Activated CD4-positive, alpha-beta T cell treated with anti-CD3 and anti-CD28 coated beads, Interleukin-2, amount 10 ng/mL, durations not matched to agents 24 days and 14 days (primary cell): Measurements from ENCODE around the gene DOC2B. TPM values are rescaled to one million over a fixed set of nuclear protein-coding genes. Genes with fewer than 3 reads are reported as not detected.
A peak's percentile ranks its signal among the peaks of the same experiment; 100 is the strongest.
"Not testable (repeated sequence)": the region's sequence is repeated elsewhere in the genome, so short reads cannot be mapped to it uniquely, and the experiment has no call there.

Experiments used
- DNase-seq: peaks from one replicate; pipeline ENCODE4 v3.0.0; 2022
- H3K27ac Mint-ChIP-seq: one replicate; pipeline ENCODE4 v1.8.0; 2022; ENCODE audit warnings: mild to moderate bottlenecking, mixed read lengths
- H3K27me3 Mint-ChIP-seq: one replicate; pipeline ENCODE4 v1.8.0; 2022; ENCODE audit warnings: mixed read lengths
- H3K36me3 Mint-ChIP-seq: one replicate; pipeline ENCODE4 v1.8.0; 2022; ENCODE audit warnings: low read depth, mild to moderate bottlenecking, mixed read lengths
- H3K4me1 Mint-ChIP-seq: one replicate; pipeline ENCODE4 v1.8.0; 2021; ENCODE audit warnings: mixed read lengths
- H3K4me3 Mint-ChIP-seq: one replicate; pipeline ENCODE4 v1.8.0; 2022; ENCODE audit warnings: mild to moderate bottlenecking, moderate library complexity, mixed read lengths
- H3K9me3 Mint-ChIP-seq: one replicate; pipeline ENCODE4 v1.8.0; 2021; ENCODE audit warnings: mixed read lengths
- intact Hi-C: fragments of 100-400 bp; cut with micrococcal nuclease; formaldehyde crosslinking; loops from one replicate; pipeline ENCODE4 v1.15.1; 2023
- total RNA-seq: library from RNA; stranded (reverse); gene quantifications from 2 replicates; pipeline ENCODE4 v1.2.3, GENCODE V29; 2022

DOC2B gene
- total RNA-seq, 1 donor from 2014 or later = 0.98 TPM

- Mint-ChIP-seq H3K36me3 (no peaks in the 10 kb centered on the region), H3K27ac (no peak overlapping the region), H3K4me3 (no peak overlapping the region), H3K9me3 (no peaks in the 10 kb centered on the region), H3K4me1 (peaks cover 5% of the 10 kb centered on the region), H3K27me3 (no peaks in the 10 kb centered on the region)
- DNase-seq = no peak
- intact Hi-C loops = no loop called here
These were observed 11.2 kb downstream of the DOC2B start for GRCh38 chr17:170130-170670.

DNA sequence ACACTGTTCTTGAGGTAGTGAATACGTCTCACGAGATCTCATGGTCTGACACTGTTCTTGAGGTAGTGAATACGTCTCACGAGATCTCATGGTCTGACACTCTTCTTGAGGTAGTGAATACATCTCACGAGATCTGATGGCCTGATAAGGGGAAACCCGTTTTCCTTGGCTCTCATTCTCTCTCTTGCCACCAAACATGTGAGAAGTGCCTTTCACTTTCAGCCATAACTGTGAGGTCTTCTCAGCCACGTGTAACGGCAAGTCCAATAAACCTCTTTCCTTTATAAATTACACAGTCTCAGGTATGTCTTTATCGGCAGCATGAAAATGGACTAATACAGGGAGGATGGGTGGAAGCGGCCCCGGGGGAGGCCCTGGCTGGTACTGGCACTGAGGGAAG lies 12.8 kb downstream of the DOC2B start:
- H3K4me1 Mint-ChIP-seq, intact Hi-C loops, H3K9me3 Mint-ChIP-seq, H3K36me3 Mint-ChIP-seq, DNase-seq, H3K4me3 Mint-ChIP-seq, H3K27me3 Mint-ChIP-seq, H3K27ac Mint-ChIP-seq: not testable (repeated sequence)

- H3K9me3 Mint-ChIP-seq = no peaks in the 10 kb centered on the region
These were observed 15.5 kb downstream of the DOC2B start for GRCh38 chr17:165939-166338.

DNA sequence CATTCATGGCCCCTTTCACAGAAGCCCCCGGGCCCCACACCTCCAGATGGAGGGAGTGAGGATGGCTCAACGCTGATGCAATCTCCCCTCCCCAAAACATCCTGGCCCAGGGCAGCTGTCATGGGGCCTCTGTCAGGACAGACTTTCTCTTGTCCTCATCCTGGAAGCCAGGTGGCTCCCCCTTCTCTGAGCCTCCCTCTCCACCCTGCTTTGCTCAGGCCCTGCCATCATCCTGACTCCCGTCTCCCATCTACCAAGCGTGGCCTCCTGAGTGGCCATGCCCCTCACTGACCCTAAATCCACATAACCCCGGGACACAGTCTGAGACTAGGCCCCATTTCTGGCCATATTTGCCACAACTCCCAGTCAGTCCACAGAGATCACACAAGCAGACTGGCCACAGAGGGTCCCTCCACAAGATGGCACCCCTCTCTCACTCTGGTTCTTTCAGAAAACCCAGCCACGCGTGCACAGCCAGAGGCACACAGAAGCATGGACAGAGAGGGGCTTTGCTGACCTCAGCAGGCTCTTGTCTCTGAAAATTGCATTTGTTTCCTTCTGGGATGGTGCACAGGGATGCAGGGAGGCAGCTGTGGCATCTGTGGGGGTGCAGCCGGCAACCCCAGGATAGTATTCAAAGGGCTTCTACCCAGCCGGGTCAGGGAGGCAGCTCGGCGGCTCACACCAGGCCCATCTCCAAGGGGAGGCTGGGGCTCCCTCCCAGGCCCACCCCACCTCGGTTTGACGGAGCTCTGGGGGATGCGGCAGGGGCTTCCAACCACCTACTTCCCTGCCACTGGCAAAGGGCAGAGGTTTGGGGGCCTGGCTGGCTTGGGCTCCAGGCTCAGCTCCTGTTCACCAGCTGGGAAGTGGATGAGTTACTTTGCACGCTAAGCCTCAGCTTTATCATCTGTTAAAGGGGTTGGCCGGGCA lies 16.9 kb downstream of the DOC2B start:
- Mint-ChIP-seq H3K9me3 (no peaks in the 10 kb centered on the region), H3K4me1 (peaks cover 5% of the 10 kb centered on the region), H3K27me3 (no peaks in the 10 kb centered on the region), H3K36me3 (no peaks in the 10 kb centered on the region), H3K4me3 (no peak overlapping the region), H3K27ac (no peak overlapping the region)
- intact Hi-C loops = no loop called here
- peak; percentile 78 for DNase-seq

More at GRCh38 chr17:165939-166338, 15.5 kb downstream of the DOC2B start:
- Mint-ChIP-seq H3K4me3 (no peak overlapping the region), H3K36me3 (no peaks in the 10 kb centered on the region), H3K27me3 (no peaks in the 10 kb centered on the region), H3K4me1 (peaks cover 5% of the 10 kb centered on the region), H3K27ac (no peak overlapping the region)
- intact Hi-C loops = no loop called here
- DNase-seq = no peak

GRCh38 chr17:163514-164098 lies 17.8 kb downstream of the DOC2B start:
- no peak overlapping the region for H3K27ac Mint-ChIP-seq
- no peak overlapping the region for H3K4me3 Mint-ChIP-seq
- H3K27me3 Mint-ChIP-seq = no peaks in the 10 kb centered on the region
- H3K9me3 Mint-ChIP-seq = no peaks in the 10 kb centered on the region
- no peaks in the 10 kb centered on the region for H3K36me3 Mint-ChIP-seq
- intact Hi-C loops = no loop called here
- H3K4me1 Mint-ChIP-seq = peaks cover under 1% of the 10 kb centered on the region
- DNase-seq = no peak

GRCh38 chr17:162689-163088 lies 18.8 kb downstream of the DOC2B start:
- H3K4me3 Mint-ChIP-seq = no peak overlapping the region
- intact Hi-C loops = no loop called here
- no peaks in the 10 kb centered on the region for H3K9me3 Mint-ChIP-seq
- no peaks in the 10 kb centered on the region for H3K4me1 Mint-ChIP-seq
- no peaks in the 10 kb centered on the region for H3K36me3 Mint-ChIP-seq
- no peak for DNase-seq
- H3K27ac Mint-ChIP-seq = no peak overlapping the region
- no peaks in the 10 kb centered on the region for H3K27me3 Mint-ChIP-seq

GRCh38 chr17:161481-161880 lies 20.0 kb downstream of the DOC2B start:
- Mint-ChIP-seq H3K4me3 (no peak overlapping the region), H3K27ac (no peak overlapping the region), H3K36me3 (no peaks in the 10 kb centered on the region), H3K27me3 (no peaks in the 10 kb centered on the region), H3K9me3 (no peaks in the 10 kb centered on the region), H3K4me1 (no peaks in the 10 kb centered on the region)
- intact Hi-C loops = no loop called here
- DNase-seq = no peak

DNA sequence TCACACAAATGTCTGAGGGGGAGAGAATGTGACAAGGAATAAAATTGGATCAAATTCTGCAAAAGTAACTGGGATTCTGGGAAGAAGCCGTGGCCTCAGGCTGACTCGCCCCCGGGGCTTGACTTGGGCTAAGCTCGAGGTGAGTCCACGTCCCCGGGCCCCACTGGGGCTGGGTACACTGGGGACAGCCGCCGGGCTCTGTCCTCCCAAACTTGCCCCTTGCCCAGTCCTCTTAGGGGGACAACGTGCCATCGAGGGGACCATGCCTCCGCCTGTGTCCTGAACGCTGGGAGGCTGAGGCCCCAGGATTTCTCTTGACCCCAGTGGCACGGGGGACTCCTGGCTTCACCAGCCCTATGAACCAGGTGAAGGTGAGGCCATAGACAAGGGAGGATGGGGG lies 21.1 kb downstream of the DOC2B start:
- H3K9me3 Mint-ChIP-seq = no peaks in the 10 kb centered on the region
- H3K27me3 Mint-ChIP-seq = no peaks in the 10 kb centered on the region
- DNase-seq = no peak
- H3K4me3 Mint-ChIP-seq = no peak overlapping the region
- no peak overlapping the region for H3K27ac Mint-ChIP-seq
- no peaks in the 10 kb centered on the region for H3K36me3 Mint-ChIP-seq
- intact Hi-C loops = no loop called here
- H3K4me1 Mint-ChIP-seq = no peaks in the 10 kb centered on the region

GRCh38 chr17:159609-160008 lies 21.8 kb downstream of the DOC2B start:
- H3K36me3 Mint-ChIP-seq = no peaks in the 10 kb centered on the region
- no peaks in the 10 kb centered on the region for H3K9me3 Mint-ChIP-seq
- H3K27me3 Mint-ChIP-seq = no peaks in the 10 kb centered on the region
- no peak overlapping the region for H3K27ac Mint-ChIP-seq
- H3K4me3 Mint-ChIP-seq = no peak overlapping the region
- intact Hi-C loops = no loop called here
- no peaks in the 10 kb centered on the region for H3K4me1 Mint-ChIP-seq
- DNase-seq = no peak

- intact Hi-C loops = no loop called here
- Mint-ChIP-seq H3K27ac (no peak overlapping the region), H3K27me3 (no peaks in the 10 kb centered on the region), H3K36me3 (no peaks in the 10 kb centered on the region), H3K4me3 (no peak overlapping the region), H3K9me3 (no peaks in the 10 kb centered on the region), H3K4me1 (no peaks in the 10 kb centered on the region)
- no peak for DNase-seq
These were observed 23.1 kb downstream of the DOC2B start for GRCh38 chr17:158379-158778.

DNA sequence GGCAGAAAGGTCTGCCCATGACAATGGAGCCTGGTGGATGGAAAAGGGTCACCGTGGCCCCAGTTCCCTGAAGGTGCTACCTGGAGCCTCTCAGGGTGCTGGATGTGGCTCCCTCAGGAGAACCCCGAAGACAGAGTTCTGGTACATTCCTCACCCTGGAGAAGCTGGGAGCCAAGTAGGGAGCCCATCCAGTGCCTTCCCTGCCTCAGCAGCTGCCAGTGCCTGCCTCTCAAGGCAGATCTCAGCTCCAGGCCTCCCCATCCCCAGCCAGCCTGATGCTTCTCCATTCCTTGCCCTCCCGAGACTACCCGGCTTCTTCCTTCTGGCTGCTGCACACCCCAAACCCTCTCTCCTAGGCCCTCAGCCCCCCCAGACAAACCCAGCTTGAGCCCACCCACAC lies 23.5 kb downstream of the DOC2B start:
- no peak for DNase-seq
- Mint-ChIP-seq H3K27ac (no peak overlapping the region), H3K4me3 (no peak overlapping the region), H3K4me1 (no peaks in the 10 kb centered on the region), H3K27me3 (no peaks in the 10 kb centered on the region), H3K9me3 (no peaks in the 10 kb centered on the region), H3K36me3 (no peaks in the 10 kb centered on the region)
- intact Hi-C loops = no loop called here

GRCh38 chr17:156946-157345 lies 24.5 kb downstream of the DOC2B start:
- Mint-ChIP-seq H3K36me3 (no peaks in the 10 kb centered on the region), H3K9me3 (no peaks in the 10 kb centered on the region), H3K4me3 (no peak overlapping the region), H3K27me3 (no peaks in the 10 kb centered on the region), H3K27ac (no peak overlapping the region), H3K4me1 (no peaks in the 10 kb centered on the region)
- intact Hi-C loops = no loop called here
- no peak for DNase-seq

GRCh38 chr17:156094-156621 lies 25.3 kb downstream of the DOC2B start:
- no peaks in the 10 kb centered on the region for H3K4me1 Mint-ChIP-seq
- H3K36me3 Mint-ChIP-seq = no peaks in the 10 kb centered on the region
- H3K27me3 Mint-ChIP-seq = no peaks in the 10 kb centered on the region
- DNase-seq = no peak
- no peaks in the 10 kb centered on the region for H3K9me3 Mint-ChIP-seq
- no peak overlapping the region for H3K27ac Mint-ChIP-seq
- intact Hi-C loops = no loop called here
- no peak overlapping the region for H3K4me3 Mint-ChIP-seq

DNA sequence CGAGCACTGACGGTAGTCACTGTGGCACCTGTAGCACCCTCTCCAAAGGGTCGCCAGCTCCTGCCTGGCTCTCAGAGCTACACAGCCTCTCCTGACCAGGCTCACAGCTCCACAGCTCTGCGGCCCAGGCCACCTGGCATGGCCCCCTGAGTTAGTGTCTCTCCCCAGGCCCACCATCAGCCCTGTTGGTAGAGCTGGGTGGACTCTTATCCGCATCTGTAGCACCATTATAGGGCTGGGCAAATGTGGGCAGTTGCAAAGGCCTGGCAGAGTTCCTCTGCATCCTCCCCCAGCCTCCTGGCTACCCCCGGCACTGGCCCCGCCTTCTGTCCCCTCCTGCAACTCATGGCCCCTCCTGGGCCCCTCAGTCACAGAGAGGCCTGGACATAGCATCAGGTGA lies 25.9 kb downstream of the DOC2B start:
- no peak overlapping the region for H3K27ac Mint-ChIP-seq
- no peaks in the 10 kb centered on the region for H3K9me3 Mint-ChIP-seq
- H3K4me3 Mint-ChIP-seq = no peak overlapping the region
- no peaks in the 10 kb centered on the region for H3K4me1 Mint-ChIP-seq
- H3K27me3 Mint-ChIP-seq = no peaks in the 10 kb centered on the region
- intact Hi-C loops = no loop called here
- DNase-seq = no peak
- H3K36me3 Mint-ChIP-seq = no peaks in the 10 kb centered on the region
